GM23248 (cell line): ENCODE data around the gene CEBPZ.

Source experiments
- EZH2 ChIP-seq: fragments of 200-600 bp; sonication (generic); IDR thresholded peaks from 2 replicates; pipeline ENCODE4 v1.6.1; 2018; ENCODE audit warnings: antibody characterized with exemption, mild to moderate bottlenecking; ENCODE audit not compliant: insufficient read depth, poor library complexity, severe bottlenecking
- EZH2phosphoT487 ChIP-seq: fragments of 200-600 bp; sonication (generic); IDR thresholded peaks from 2 replicates; pipeline ENCODE4 v1.6.1; 2018; ENCODE audit warnings: antibody characterized with exemption, moderate library complexity, mild to moderate bottlenecking, low read depth; ENCODE audit not compliant: insufficient read depth

DNA sequence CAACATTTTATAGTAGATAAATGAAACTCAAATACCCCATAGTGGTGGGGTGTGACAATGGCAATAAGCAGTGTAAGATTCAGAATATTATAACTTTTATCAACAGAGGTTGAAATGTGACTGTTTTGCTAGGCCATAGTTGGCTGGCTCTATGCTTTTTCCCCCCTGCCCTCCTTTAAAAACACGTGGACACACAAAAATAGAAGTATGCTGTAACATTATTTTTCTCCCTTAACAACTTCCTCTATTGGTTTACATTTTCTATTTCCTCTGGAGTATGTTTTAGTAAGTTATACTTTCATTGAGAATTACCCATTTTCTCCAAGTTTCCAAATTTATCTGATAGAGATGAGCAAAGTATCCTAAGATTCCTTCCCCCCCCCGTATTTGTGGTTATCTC is 31.1 kb upstream of the CEBPZ start:
- TF ChIP-seq EZH2phosphoT487: no peak
- TF ChIP-seq EZH2: no peak
